ENCODE data around the gene CSH2.
"Not testable (repeated sequence)": the region's sequence is repeated elsewhere in the genome, so short reads cannot be mapped to it uniquely, and the experiment has no call there.

GRCh38 chr17:63856425-63856824 is 17.1 kb downstream of the CSH2 start:
- TF ChIP-seq, protein P1, sequence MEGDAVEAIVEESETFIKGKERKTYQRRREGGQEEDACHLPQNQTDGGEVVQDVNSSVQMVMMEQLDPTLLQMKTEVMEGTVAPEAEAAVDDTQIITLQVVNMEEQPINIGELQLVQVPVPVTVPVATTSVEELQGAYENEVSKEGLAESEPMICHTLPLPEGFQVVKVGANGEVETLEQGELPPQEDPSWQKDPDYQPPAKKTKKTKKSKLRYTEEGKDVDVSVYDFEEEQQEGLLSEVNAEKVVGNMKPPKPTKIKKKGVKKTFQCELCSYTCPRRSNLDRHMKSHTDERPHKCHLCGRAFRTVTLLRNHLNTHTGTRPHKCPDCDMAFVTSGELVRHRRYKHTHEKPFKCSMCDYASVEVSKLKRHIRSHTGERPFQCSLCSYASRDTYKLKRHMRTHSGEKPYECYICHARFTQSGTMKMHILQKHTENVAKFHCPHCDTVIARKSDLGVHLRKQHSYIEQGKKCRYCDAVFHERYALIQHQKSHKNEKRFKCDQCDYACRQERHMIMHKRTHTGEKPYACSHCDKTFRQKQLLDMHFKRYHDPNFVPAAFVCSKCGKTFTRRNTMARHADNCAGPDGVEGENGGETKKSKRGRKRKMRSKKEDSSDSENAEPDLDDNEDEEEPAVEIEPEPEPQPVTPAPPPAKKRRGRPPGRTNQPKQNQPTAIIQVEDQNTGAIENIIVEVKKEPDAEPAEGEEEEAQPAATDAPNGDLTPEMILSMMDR (IDR thresholded peaks at IDR 0.05; ENCODE audit: low read depth, low read length, poor library complexity, severe bottlenecking), result not testable (repeated sequence)
- TF ChIP-seq EZH2phosphoT487 (IDR thresholded peaks at IDR 0.05; ENCODE audit: borderline replicate concordance, low read length), result not testable (repeated sequence)
